Esophagus muscularis mucosa (tissue), 4 donors: ENCODE results near the gene NKAIN2. TPM values are rescaled to one million over a fixed set of nuclear protein-coding genes. Genes with fewer than 3 reads are reported as not detected.
"Not testable (repeated sequence)": the region's sequence is repeated elsewhere in the genome, so short reads cannot be mapped to it uniquely, and the experiment has no call there.

Experiments used
- DNase-seq: peaks from one replicate; pipeline ENCODE4 v3.0.0-alpha.2; 2017; ENCODE audit errors: extremely low spot score
- H3K27ac ChIP-seq, 4 donors: fragments of 200-600 bp; sonication (generic); replicated peaks in 1 of 4; 1 replicate in 3 of 4; 2 replicates in 1 of 4; pipeline ENCODE4 v1.5.1; 2016 to 2019; ENCODE audit warnings: mild to moderate bottlenecking in 1 of 4
- H3K27me3 ChIP-seq, 4 donors: fragments of 200-600 bp; sonication (generic); one replicate each; pipeline versions ENCODE4 v1.5.1 to v1.6.0; 2016 to 2019
- H3K36me3 ChIP-seq, 4 donors: fragments of 200-600 bp; sonication (generic); one replicate each; pipeline ENCODE4 v1.5.1; 2016 to 2019
- H3K4me1 ChIP-seq, 4 donors: fragments of 200-600 bp; sonication (generic); one replicate each; pipeline ENCODE4 v1.5.1; 2016 to 2019
- H3K4me3 ChIP-seq, 4 donors: fragments of 200-600 bp; sonication (generic); 1 replicate in 2 of 4; 2 replicates in 2 of 4; pipeline ENCODE4 v1.5.1; 2016 to 2019; ENCODE audit warnings: mild to moderate bottlenecking in 4 of 4, moderate library complexity in 1 of 4
- H3K9me3 ChIP-seq, 4 donors: fragments of 200-600 bp; sonication (generic); 1 replicate in 3 of 4; 2 replicates in 1 of 4; pipeline ENCODE4 v1.5.1; 2016 to 2019
- CTCF ChIP-seq, 3 experiments: fragments of 200-600 bp in 2 of 3; fragments of 450-650 bp in 1 of 3; sonication (generic) in 2 of 3; IDR thresholded peaks; one replicate each; pipeline ENCODE4 v1.5.1; 2017 to 2019; ENCODE audit warnings: antibody characterized with exemption in 3 of 3, mild to moderate bottlenecking in 2 of 3, moderate library complexity in 1 of 3
- EP300 ChIP-seq: sonication (generic); formaldehyde crosslinking; IDR thresholded peaks from one replicate; pipeline ENCODE4 v1.6.1; 2017; ENCODE audit warnings: antibody characterized with exemption
- POLR2A ChIP-seq: fragments of 450-650 bp; IDR thresholded peaks from one replicate; pipeline ENCODE4 v1.6.1; 2017; ENCODE audit warnings: antibody characterized with exemption, moderate library complexity, mild to moderate bottlenecking, low read depth
- POLR2AphosphoS5 ChIP-seq, 2 donors: sonication (generic); formaldehyde crosslinking; IDR thresholded peaks; one replicate each; pipeline ENCODE4 v1.6.1; 2017; ENCODE audit warnings: antibody characterized with exemption in 2 of 2
- WGBS: methylation state at CpG from one replicate; pipeline ENCODE4 v1.1.5; 2018; 5-methylcytosine and 5-hydroxymethylcytosine counted together
- intact Hi-C: fragments of 100-400 bp; cut with DNase I; formaldehyde crosslinking; loops from one replicate; pipeline ENCODE4 v1.15.1; 2023
- total RNA-seq, 4 donors: library from RNA; depleted of rRNA; stranded (reverse); fragments of >200 nt; gene quantifications; one replicate each; pipeline versions ENCODE4 v1.1.0 to v1.2.1, GENCODE V29; 2016

The NKAIN2 gene
- total RNA-seq, 4 donors from 2014 or later: 0.11 to 0.66 (median 0.13) TPM; not detected in 1

DNA sequence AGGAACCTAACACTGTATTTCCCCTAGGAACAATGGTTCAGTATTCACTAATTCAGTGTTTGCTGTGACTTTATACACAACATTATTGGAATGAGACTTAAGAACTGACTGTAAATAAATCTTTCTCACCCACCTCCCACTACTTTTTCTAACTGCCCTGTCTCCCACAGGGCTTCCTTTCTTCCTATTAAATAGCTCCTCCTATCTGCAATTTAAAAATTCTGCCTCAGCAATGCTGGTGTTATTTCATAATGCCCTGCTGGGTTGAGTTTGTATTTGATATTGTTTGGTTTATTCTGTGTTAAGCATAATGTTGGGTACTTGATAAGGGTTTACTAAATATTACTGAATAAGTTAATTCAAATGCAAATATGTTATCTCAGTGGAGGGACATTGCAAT is 585.5 kb downstream of the NKAIN2 start:
- TF ChIP-seq POLR2A (no peak), CTCF (IDR thresholded peaks at IDR 0.05) (no peak), POLR2AphosphoS5 (IDR thresholded peaks at IDR 0.05) (no peak), EP300 (no peak)

GRCh38 chr6:124393536-124393935 is 589.9 kb downstream of the NKAIN2 start:
- no peak overlapping the region for H3K27ac ChIP-seq
- H3K9me3 ChIP-seq: peaks cover 0 to 7% (median 0%) of the 10 kb centered on the region in 4 donors
- H3K36me3 ChIP-seq: no peaks in the 10 kb centered on the region
- no peak for TF ChIP-seq EP300
- no peak for TF ChIP-seq POLR2AphosphoS5 (IDR thresholded peaks at IDR 0.05)
- no peak for TF ChIP-seq POLR2A
- TF ChIP-seq CTCF (IDR thresholded peaks at IDR 0.05): no peak
- H3K4me3 ChIP-seq: no peak overlapping the region
- intact Hi-C loops: no loop called here
- H3K4me1 ChIP-seq: no peaks in the 10 kb centered on the region
- no peak for DNase-seq
- no peaks in the 10 kb centered on the region for H3K27me3 ChIP-seq
- 87% methylated on average over 4 of the region's 4 CpGs for WGBS

More for the DNA sequence above, 585.5 kb downstream of the NKAIN2 start:
- no peak for DNase-seq
- Histone ChIP-seq H3K4me3 (no peak overlapping the region), H3K9me3 (peaks cover 0 to 7% (median 0%) of the 10 kb centered on the region in 4 donors), H3K27me3 (no peaks in the 10 kb centered on the region), H3K27ac (no peak overlapping the region), H3K4me1 (no peaks in the 10 kb centered on the region), H3K36me3 (no peaks in the 10 kb centered on the region)
- intact Hi-C loops: no loop called here

DNA sequence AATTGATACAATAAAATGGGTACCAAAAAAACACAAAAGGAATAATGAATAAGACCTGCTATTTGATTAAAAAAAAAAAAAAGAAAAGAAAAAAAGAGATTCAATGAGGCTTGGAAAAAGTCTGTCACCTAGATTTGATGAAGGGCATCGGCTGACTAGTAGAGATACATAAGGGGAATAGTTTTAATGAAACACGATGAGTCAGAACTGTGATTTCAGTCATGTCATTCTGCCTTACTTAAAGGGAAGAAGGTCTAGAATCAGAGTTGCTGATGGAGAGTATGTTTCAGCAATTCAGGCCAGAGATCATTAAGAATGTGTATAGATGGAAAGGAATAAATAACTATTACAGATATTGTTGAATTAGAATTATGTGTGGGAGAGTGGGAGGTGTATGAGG is 592.7 kb downstream of the NKAIN2 start:
- H3K4me1 ChIP-seq: no peaks in the 10 kb centered on the region
- no peak overlapping the region for H3K4me3 ChIP-seq
- no peak overlapping the region for H3K27ac ChIP-seq
- TF ChIP-seq EP300: no peak
- no peaks in the 10 kb centered on the region for H3K9me3 ChIP-seq
- H3K27me3 ChIP-seq: no peaks in the 10 kb centered on the region
- intact Hi-C loops: no loop called here
- no peak for DNase-seq
- H3K36me3 ChIP-seq: no peaks in the 10 kb centered on the region
- WGBS: 89% methylated on average over 2 of the region's 2 CpGs

- WGBS: 61% methylated on average over 2 of the region's 2 CpGs
- Histone ChIP-seq H3K27ac (no peak overlapping the region), H3K36me3 (no peaks in the 10 kb centered on the region), H3K27me3 (no peaks in the 10 kb centered on the region), H3K4me1 (no peaks in the 10 kb centered on the region), H3K9me3 (no peaks in the 10 kb centered on the region), H3K4me3 (no peak overlapping the region)
- intact Hi-C loops: no loop called here
- DNase-seq: no peak
- TF ChIP-seq EP300 (no peak), CTCF (IDR thresholded peaks at IDR 0.05) (no peak), POLR2AphosphoS5 (IDR thresholded peaks at IDR 0.05) (no peak)
Observed at GRCh38 chr6:124400261-124400999, 596.8 kb downstream of the NKAIN2 start.

DNA sequence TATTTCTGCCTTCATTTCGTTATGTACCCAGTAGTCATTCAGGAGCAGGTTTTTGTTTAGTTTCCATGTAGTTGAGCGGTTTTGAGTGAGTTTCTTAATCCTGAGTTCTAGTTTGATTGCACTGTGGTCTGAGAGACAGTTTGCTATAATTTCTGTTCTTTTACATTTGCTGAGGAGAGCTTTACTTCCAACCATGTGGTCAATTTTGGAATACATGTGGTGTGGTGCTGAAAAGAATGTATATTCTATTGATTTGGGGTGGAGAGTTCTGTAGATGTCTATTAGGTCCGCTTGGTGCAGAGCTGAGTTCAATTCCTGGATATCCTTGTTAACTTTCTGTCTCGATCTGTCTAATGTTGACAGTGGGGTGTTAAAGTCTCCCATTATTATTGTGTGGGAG is 606.8 kb downstream of the NKAIN2 start:
- H3K4me1 ChIP-seq, H3K27me3 ChIP-seq, H3K4me3 ChIP-seq, DNase-seq, H3K9me3 ChIP-seq, H3K27ac ChIP-seq, intact Hi-C loops, H3K36me3 ChIP-seq: not testable (repeated sequence)
- 71% methylated on average over 4 of the region's 4 CpGs for WGBS

GRCh38 chr6:124412657-124413056 is 609.0 kb downstream of the NKAIN2 start:
- 67% methylated on average over 7 of the region's 10 CpGs for WGBS
- H3K27me3 ChIP-seq, DNase-seq, intact Hi-C loops, H3K9me3 ChIP-seq, H3K36me3 ChIP-seq, H3K4me1 ChIP-seq, H3K27ac ChIP-seq, H3K4me3 ChIP-seq: not testable (repeated sequence)
